IPS-NIHi7 (cell line): Measurements from ENCODE around the gene HUS1.
"Not testable (repeated sequence)": the region's sequence is repeated elsewhere in the genome, so short reads cannot be mapped to it uniquely, and the experiment has no call there.

Experiments used
- DNase-seq: peaks from one replicate; pipeline ENCODE4 v3.0.0; 2012; ENCODE audit warnings: mixed read lengths; ENCODE audit errors: extremely low spot score

HUS1 gene

DNA sequence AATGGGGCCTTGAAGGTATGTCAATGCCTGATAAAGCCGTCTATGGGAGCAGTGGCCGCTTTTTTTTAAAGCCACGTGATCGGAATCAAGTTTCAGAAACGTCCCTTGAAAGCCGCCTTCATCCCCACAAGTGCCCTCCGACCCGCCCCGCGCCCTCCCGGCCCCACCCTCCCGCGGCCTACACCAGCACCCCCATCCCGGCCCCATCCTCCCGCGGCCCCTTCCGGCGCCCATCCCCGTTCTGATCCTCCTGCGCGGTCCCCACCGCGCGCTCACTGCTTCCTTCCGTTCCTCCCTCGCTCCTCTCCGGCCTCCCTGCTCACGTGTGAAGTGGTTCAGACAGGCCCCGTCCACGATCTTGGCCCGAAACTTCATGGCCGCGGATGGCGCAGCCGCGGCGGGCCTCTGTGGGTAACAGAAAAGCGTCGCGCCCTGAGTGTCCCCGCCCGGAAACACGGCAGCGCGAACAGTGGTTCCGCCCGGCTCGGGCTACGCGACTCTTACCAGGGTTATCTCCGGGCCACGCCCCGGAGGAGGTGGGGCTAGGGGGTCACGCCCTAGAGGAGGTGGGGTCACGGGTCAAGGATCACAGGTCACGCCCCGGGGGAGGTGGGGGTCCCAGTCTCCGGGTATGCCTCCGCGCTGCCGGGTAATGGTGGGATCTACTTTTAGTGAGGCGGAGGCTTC is at the start of gene HUS1:
HUS1 (minus strand) TSS at position 471 of the 687 bp plus-strand sequence; CDS start at position 375, 96 bp downstream.
- DNase-seq, result peak; percentile 96

DNA sequence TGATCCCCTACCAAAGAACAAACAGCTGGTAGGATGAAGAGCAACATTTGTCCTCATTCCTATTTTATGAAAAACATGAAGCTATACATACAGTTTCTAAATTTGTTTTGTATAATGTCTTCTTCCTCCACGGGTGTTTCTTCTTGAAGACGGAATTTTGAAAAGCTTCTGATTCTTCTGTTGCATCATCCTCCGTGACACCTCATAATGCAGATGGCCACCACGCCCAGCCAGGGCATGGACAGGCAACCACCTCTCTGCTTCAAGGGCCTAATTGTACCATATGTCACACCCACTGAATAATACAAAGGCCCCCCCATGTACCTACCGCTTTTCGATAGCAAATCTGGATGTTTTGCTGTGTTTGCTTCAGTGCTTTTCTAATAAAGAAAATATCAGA is 49.5 kb upstream of the HUS1 start, which contains the start of gene SUN3:
SUN3 (minus strand) TSS at position 170 of the 400 bp plus-strand sequence; CDS start at position 1, 169 bp downstream.
- no peak for DNase-seq

- no peak for DNase-seq
Observed at GRCh38 chr7:48025624-48026023, 46.2 kb upstream of the HUS1 start.

DNA sequence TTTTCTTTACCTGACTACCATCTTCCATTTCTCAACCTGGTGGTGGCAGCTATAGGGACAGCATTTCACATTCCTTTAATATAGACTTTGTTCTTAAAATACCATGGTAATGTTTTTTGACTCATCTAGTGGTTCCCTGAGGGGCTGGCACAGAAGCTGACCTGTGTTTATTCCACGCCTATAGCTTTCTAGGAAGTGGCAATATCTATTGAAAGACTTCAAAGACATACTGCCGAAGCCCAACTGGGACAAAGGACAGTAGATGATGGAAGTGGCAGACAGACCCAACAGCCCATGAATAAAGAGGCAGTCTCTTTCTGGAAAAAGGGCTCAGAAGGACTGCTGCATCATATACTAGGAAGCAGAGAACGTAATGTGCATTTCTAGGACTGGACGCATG is 38.3 kb upstream of the HUS1 start:
- DNase-seq, result no peak

DNA sequence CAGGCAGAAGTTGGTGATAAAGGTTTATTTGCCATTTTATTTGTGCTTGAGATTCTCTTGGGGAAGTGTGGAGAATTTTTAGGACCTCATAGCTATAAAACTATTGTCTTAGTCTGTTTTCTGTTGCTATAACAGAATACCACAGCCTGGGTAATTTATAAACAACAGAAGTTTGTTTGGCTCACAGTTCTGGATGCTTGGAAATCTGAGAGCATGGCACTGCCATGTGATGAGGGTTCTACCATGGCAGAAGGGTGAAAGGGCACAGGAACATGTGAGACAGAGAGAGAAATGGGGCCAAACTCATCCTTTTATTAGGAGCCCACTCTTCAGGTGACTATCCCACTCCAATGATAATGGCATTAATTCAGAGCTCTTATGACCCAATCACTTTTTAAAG is 37.2 kb upstream of the HUS1 start:
- no peak for DNase-seq

DNA sequence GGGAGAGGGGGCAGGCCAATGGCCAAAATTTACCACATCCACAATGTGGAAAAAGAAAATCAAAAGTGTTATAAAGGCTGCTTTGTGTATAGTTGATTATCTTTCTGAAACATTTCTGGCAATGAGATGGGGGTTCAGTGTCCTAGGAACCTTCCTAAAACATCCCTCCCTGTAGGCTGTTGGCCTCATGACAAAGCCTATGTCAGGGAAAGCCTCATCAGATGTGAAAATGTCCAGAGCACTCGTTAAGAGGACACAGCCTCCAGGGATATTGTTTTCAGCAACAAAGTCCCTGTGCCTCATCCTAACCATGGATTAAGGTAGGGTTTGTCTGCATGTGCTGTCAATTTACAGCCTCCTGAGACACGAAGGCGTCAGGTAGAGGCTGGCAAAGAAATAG is 32.5 kb upstream of the HUS1 start:
- DNase-seq, result no peak

- no peak for DNase-seq
Observed at GRCh38 chr7:48011323-48011722, 31.9 kb upstream of the HUS1 start.

GRCh38 chr7:48009954-48010353 is 30.5 kb upstream of the HUS1 start:
- DNase-seq, result no peak

DNA sequence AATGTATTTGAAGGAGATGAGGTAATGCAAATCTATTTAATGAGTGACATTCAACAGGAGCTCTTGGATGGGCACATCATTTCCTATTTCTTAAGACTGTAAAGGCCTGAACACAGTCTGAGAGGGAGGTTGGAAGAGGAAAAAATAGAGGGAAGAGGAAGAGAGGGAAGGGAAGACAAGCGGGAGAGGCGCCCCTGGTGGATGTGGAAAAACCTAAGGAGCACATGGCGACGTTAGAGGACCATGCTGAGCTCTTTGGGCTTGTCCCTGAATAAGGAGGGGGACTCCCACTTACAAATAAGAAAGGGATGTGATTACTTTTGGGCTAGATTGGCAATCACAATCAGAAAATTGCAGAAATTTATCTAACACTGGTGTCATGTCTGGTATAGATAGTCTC is 29.8 kb upstream of the HUS1 start:
- DNase-seq, result no peak

- no peak for DNase-seq
Observed at GRCh38 chr7:48006866-48007265, 27.5 kb upstream of the HUS1 start.

- DNase-seq, result no peak
Observed at GRCh38 chr7:48004638-48005037, 25.2 kb upstream of the HUS1 start.

GRCh38 chr7:48004032-48004431 is 24.6 kb upstream of the HUS1 start:
- no peak for DNase-seq

DNA sequence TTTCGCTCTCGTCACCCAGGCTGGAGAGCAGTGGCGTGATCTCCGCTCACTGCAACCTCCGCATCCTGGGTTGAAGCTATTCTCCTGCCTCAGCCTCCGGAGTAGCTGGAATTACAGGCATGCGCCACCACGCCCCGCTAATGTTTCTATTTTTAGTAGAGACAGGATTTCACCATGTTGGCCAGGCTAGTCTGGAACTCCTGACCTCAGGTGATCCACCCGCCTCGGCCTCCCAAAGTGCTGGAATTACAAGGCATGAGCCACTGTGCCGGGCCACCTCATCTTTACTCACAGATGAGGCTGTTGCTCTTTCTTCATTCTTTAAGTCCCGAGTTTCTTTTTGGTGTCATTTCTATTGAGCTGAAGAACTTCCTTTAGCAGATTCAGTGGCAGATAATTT is 20.7 kb upstream of the HUS1 start:
- DNase-seq, result not testable (repeated sequence)

GRCh38 chr7:47999413-47999812 is 20.0 kb upstream of the HUS1 start:
- DNase-seq, result no peak

GRCh38 chr7:47992446-47992845 is 13.0 kb upstream of the HUS1 start:
- DNase-seq, result no peak

DNA sequence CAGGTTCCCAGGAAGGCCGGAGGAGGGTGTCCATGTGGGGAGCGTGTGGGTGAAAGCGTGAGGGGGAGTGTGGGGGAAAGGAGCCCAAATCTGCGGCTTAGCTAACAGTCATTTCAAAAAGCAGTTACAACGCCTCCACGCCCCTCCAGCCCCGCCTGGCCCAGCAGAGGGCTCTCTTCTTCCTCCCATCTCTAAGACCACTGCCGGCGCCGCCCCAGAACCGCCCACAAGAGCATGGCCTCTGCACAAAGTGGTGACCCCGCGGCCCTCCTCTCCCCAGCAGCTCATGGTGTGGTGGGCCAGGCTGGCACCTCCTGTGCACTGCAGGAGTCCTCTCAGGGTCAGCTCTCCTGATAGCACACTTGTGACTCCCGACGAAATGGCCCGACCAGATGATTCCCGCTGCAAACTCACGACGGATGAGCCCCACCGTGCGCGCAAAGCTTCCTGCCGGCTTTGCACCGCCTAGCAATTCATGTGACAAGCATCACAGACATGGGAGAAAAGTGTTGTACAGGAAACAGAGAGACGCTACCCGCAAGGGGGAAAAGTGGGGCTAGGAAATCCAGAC is 12.4 kb upstream of the HUS1 start:
- peak; percentile 90 for DNase-seq

DNA sequence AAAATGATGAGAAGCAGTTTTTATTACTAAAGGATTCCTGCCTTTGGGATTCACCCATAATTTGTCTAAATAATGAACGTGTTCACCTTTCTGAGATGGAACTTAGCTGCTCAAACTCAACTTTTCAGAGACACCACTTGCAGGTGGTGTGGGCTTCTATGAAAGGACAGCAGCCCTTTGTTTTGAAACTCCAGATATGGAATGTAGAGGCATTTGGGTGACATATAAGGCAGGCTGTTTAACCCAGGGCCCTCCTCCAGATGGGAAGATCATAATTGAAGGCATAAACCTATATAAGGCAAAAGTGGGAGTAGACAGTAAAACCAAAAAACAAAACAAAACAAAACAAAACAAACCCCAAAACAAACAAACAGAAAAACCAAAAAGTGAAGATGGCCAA is 11.9 kb upstream of the HUS1 start:
- DNase-seq, result no peak

DNA sequence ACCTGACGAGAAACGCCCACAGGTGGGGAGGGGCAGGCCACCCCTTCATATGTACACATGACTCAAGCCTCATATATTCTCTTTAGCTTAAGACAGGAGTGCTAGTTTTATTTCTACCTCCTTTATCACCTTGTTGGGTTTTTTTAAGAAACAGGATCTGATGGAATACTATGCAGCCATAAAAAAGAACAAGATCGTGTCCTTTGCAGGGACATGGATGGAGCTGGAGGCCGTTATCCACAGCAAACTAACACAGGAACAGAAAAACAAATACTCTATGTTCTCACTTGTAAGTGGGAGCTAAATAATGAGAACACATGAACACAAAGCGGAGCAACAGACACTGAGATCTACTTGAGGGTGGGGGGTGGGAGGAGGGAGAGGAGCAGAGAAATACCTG is 11.2 kb upstream of the HUS1 start:
- no peak for DNase-seq

DNA sequence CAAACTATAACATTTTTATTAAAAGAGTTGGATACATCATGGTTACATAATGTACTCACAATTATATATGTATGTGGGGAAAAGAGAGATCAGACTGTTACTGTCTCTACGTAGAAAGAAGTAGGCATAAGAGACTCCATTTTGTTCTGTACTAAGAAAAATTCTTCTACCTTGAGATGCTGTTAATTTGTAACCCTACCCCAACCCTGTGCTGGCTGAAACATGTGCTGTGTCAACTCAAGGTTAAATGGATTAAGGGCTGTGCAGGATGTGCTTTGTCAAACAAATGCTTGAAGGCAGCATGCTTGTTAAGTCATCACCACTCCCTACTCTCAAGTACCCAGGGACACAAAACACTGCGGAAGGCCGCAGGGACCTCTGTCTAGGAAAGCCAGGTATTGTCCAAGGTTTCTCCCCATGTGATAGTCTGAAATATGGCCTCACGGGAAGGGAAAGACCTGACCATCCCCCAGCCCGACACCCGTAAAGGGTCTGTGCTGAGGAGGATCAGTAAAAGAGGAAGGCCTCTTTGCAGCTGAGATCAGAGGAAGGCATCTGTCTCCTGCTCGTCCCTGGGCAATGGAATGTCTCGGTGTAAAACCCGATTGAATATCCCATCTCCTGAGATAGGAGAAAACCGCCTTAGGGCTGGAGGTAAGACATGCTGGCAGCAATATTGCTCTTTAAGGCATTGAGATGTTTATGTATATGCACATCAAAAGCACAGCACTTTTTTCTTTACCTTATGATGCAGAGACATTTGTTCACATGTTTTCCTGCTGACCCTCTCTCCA is 10.4 kb upstream of the HUS1 start:
- DNase-seq, result not testable (repeated sequence)

DNA sequence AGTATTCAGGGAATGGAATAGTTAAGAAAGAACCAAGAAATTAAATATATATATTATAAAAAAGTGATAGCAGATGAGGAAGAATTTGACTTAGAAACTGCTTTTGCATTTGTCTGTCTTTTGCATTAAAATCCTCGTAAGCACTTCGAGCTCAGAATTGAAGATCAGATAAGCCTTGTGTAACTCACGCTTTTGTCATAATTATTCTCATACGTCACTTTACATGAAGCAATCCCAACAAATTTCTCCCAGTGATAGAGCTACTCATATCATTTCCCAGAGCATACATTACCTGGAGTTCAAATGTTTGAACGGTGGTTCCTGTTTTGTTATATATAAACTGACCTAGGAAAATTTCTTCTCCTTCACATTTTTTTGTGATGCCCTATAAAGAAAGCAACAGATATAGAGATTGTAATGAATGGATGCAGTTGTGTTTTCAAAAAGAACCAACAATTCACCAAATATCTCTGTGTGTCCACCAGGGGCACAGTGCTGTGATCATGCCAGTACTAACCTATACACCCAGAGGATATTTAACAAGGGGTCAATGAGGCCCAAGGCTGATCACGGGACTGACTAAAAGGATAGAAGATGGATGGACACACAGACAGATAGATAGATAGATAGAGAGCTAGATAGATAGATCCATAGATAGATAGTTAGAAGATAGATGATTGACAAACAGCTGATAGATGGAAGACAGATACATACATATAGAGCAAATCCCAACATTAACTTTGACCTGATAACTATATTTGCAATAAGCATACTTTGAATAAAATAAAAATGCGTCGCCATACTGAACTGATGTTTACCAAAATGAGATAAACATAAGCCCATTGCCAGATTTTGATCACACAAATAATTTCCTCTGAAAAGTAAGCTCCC is 9.3 kb upstream of the HUS1 start:
- DNase-seq, result no peak

GRCh38 chr7:47982610-47983009 is 3.2 kb upstream of the HUS1 start:
- no peak for DNase-seq

- not testable (repeated sequence) for DNase-seq
Observed at GRCh38 chr7:47980648-47981047, 1.2 kb upstream of the HUS1 start.
